Measurements from ENCODE around the gene NHERF2. TPM values are rescaled to one million over a fixed set of nuclear protein-coding genes. Genes with fewer than 3 reads are reported as not detected.

Gene NHERF2
- total RNA-seq, 4 donors from 2014 or later: 10.3 to 97.1 (median 33.1) TPM

GRCh38 chr16:2045965-2046892 is 19.5 kb downstream of the NHERF2 start:
- no peaks in the 10 kb centered on the region for H3K27me3 ChIP-seq

GRCh38 chr16:2046893-2047329 is 20.2 kb downstream of the NHERF2 start:
- DNase-seq: no peak
- H3K4me1 ChIP-seq: peaks cover 0 to 18% of the 10 kb centered on the region in 2 donors
- intact Hi-C loops (cut with DNase I; ENCODE audit: low total_unique reads): no loop called here
- peak overlapping the region; percentile 66 to 75 for H3K4me3 ChIP-seq
- H3K27me3 ChIP-seq: no peaks in the 10 kb centered on the region
- H3K36me3 ChIP-seq: no peaks in the 10 kb centered on the region
- TF ChIP-seq CTCF (IDR thresholded peaks at IDR 0.05) (no peak), POLR2A (IDR thresholded peaks at IDR 0.05) (no peak)
- no peaks in the 10 kb centered on the region for H3K9me3 ChIP-seq
- peak overlapping the region; percentile 73 to 74 for H3K27ac ChIP-seq

More at GRCh38 chr16:2045965-2046892, 19.5 kb downstream of the NHERF2 start:
- intact Hi-C loops (cut with DNase I; ENCODE audit: low total_unique reads): no loop called here
- Histone ChIP-seq H3K4me1 (peaks cover 0 to 18% of the 10 kb centered on the region in 2 donors), H3K4me3 (peak overlapping the region in 1 of 2 donors; percentile 66), H3K36me3 (no peaks in the 10 kb centered on the region), H3K9me3 (no peaks in the 10 kb centered on the region), H3K27ac (peak overlapping the region; percentile 73 to 74)
- TF ChIP-seq POLR2A (IDR thresholded peaks at IDR 0.05) (no peak), CTCF (IDR thresholded peaks at IDR 0.05) (no peak)
- no peak for DNase-seq

GRCh38 chr16:2047330-2048115 is 20.8 kb downstream of the NHERF2 start, which contains the start of the genes NTHL1 and TSC2:
Gene NTHL1, minus strand, starts transcription at chr16:2047834. Its CDS starts 11 bp downstream, at chr16:2047823.
Gene TSC2, plus strand, starts transcription at chr16:2047985. Its CDS starts 631 bp downstream, at chr16:2048616.
- Histone ChIP-seq H3K36me3 (no peaks in the 10 kb centered on the region), H3K4me3 (peak within 1 kb of the TSS; percentile 66 to 75), H3K27ac (peak within 1 kb of the TSS; percentile 73 to 74), H3K27me3 (no peaks in the 10 kb centered on the region), H3K9me3 (no peaks in the 10 kb centered on the region), H3K4me1 (peaks cover 0 to 18% of the 10 kb centered on the region in 2 donors)
- peak; percentile 95 to 96 for DNase-seq
- intact Hi-C loops (cut with DNase I; ENCODE audit: low total_unique reads): no loop called here
- TF ChIP-seq CTCF (IDR thresholded peaks at IDR 0.05) (peak; percentile 31 to 77 (median 50)), POLR2A (IDR thresholded peaks at IDR 0.05) (peak in 1 of 2 donors; percentile 54)

- TF ChIP-seq POLR2A (IDR thresholded peaks at IDR 0.05) (no peak), CTCF (IDR thresholded peaks at IDR 0.05) (no peak)
- Histone ChIP-seq H3K4me3 (peak overlapping the region; percentile 66 to 75), H3K27me3 (no peaks in the 10 kb centered on the region), H3K27ac (peak overlapping the region; percentile 73 to 74), H3K36me3 (no peaks in the 10 kb centered on the region), H3K9me3 (no peaks in the 10 kb centered on the region), H3K4me1 (peaks cover 0 to 18% of the 10 kb centered on the region in 2 donors)
- intact Hi-C loops (cut with DNase I; ENCODE audit: low total_unique reads): no loop called here
- DNase-seq: no peak
Observed at GRCh38 chr16:2048116-2048543, 21.4 kb downstream of the NHERF2 start.

Data from uterus (tissue), 4 donors.